ENCODE data around the gene INPP5A. TPM values are rescaled to one million over a fixed set of nuclear protein-coding genes. Genes with fewer than 3 reads are reported as not detected.

The INPP5A gene
- total RNA-seq, 3 donors from 2014 or later: 26.6 to 50.6 (median 38.7) TPM

- no peaks in the 10 kb centered on the region for H3K9me3 ChIP-seq
- H3K27ac ChIP-seq: no peak overlapping the region
- no peak overlapping the region for H3K4me3 ChIP-seq
- TF ChIP-seq POLR2A (IDR thresholded peaks at IDR 0.05) (no peak), CTCF (IDR thresholded peaks at IDR 0.05) (no peak), POLR2AphosphoS5 (IDR thresholded peaks at IDR 0.05) (no peak)
- H3K36me3 ChIP-seq: no peaks in the 10 kb centered on the region
- no peak for DNase-seq (ENCODE audit: low spot score in 2 of 2)
- no peaks in the 10 kb centered on the region for H3K27me3 ChIP-seq
- intact Hi-C loops (cut with DNase I; ENCODE audit: low total_unique reads): no loop called here
- H3K4me1 ChIP-seq: peaks cover 0 to 16% of the 10 kb centered on the region in 2 donors
Observed at GRCh38 chr10:132634947-132635271, 97.3 kb downstream of the INPP5A start.

- H3K4me1 ChIP-seq: peaks cover 0 to 11% of the 10 kb centered on the region in 2 donors
- intact Hi-C loops (cut with DNase I; ENCODE audit: low total_unique reads): no loop called here
- no peaks in the 10 kb centered on the region for H3K9me3 ChIP-seq
- peak in 1 of 2 donors; percentile 28 for DNase-seq (ENCODE audit: low spot score in 2 of 2)
- no peak overlapping the region for H3K4me3 ChIP-seq
- TF ChIP-seq CTCF (IDR thresholded peaks at IDR 0.05): no peak
- TF ChIP-seq POLR2A (IDR thresholded peaks at IDR 0.05): no peak
- TF ChIP-seq POLR2AphosphoS5 (IDR thresholded peaks at IDR 0.05): no peak
- no peak overlapping the region for H3K27ac ChIP-seq
- no peaks in the 10 kb centered on the region for H3K27me3 ChIP-seq
- H3K36me3 ChIP-seq: no peaks in the 10 kb centered on the region
Observed at GRCh38 chr10:132636358-132636757, 98.8 kb downstream of the INPP5A start.

DNA sequence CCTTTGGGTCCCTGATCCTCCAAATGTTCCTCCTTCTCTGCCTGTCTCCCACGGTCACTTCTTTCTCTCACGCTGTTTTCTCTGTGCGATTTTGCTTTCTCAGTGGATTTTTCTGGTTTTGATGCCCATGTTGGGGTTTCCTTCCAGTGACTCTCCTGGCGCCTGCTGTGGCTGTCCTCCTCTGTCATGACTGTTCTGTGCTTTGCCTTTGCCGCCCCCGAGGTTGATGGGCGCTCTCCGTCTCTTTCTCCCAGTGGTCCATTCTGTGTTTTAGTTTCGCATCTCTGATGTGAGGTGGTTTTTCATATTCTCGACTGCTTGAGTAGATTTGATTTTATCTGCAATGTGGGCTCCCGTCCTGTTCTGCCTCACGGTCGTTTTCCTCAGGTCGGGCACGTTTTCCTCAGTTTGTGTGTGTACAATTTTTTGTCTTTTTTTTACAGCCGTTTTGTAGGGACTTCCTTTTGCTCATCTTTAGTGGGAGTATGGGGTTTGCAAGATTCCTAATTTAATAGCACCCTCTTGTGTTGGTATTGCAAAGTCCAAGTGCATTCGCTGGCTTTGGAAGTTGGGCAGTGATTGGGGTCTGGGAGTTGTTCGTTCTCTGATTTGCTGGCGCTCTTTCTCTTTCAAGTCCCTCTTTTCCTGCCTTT lies 100.0 kb downstream of the INPP5A start:
- H3K36me3 ChIP-seq: no peaks in the 10 kb centered on the region
- no peak overlapping the region for H3K4me3 ChIP-seq
- intact Hi-C loops (cut with DNase I; ENCODE audit: low total_unique reads): no loop called here
- H3K9me3 ChIP-seq: no peaks in the 10 kb centered on the region
- H3K4me1 ChIP-seq: no peaks in the 10 kb centered on the region
- TF ChIP-seq CTCF (IDR thresholded peaks at IDR 0.05) (peak; percentile 63 to 76 (median 72)), POLR2A (IDR thresholded peaks at IDR 0.05) (no peak)
- H3K27ac ChIP-seq: no peak overlapping the region
- no peaks in the 10 kb centered on the region for H3K27me3 ChIP-seq
- peak in 1 of 2 donors; percentile 39 for DNase-seq (ENCODE audit: low spot score in 2 of 2)

DNA sequence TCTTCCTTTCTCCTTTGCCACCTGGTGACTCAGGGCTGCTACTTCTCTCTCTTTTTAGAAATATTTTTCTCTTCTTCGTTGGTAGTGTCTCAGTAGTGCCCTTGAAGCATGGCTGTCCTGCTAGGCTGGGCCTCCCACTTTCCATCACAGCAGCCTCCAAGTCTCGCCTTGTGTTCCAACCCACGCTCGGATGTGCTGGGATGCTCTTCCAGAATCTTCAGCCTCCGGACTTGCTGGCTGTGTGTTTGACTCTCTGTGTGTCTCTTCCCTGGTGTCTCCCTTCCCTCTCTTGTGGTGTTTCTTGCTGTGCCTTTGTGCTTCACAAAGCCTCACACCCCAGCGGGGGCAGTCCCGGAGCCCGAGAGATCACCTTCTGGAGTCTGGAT lies 100.5 kb downstream of the INPP5A start:
- Histone ChIP-seq H3K27me3 (no peaks in the 10 kb centered on the region), H3K36me3 (no peaks in the 10 kb centered on the region), H3K4me3 (no peak overlapping the region), H3K9me3 (no peaks in the 10 kb centered on the region), H3K4me1 (no peaks in the 10 kb centered on the region), H3K27ac (no peak overlapping the region)
- no peak for TF ChIP-seq POLR2A (IDR thresholded peaks at IDR 0.05)
- no peak for TF ChIP-seq CTCF (IDR thresholded peaks at IDR 0.05)
- TF ChIP-seq POLR2AphosphoS5 (IDR thresholded peaks at IDR 0.05): no peak
- intact Hi-C loops (cut with DNase I; ENCODE audit: low total_unique reads): no loop called here
- DNase-seq (ENCODE audit: low spot score in 2 of 2): no peak

DNA sequence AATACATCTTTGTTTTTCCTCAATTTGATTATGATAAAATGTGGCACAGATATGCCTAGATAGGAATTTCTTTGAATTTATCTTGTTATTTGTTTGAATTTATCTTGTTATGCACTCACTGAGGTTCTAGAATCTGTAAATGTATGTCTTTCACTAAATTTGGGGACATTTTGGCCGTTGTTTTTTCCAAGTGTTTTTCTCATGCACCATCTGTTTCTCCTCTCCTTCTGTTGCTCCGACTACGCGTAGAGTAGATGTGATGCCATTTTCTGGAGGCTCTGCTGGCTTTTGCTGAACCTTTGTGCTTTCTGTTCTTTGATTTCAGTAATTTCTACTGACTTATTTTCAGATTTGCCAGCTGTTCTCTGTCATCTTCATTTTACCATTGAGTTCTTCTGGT lies 101.9 kb downstream of the INPP5A start:
- H3K27me3 ChIP-seq: no peaks in the 10 kb centered on the region
- H3K4me3 ChIP-seq: no peak overlapping the region
- intact Hi-C loops (cut with DNase I; ENCODE audit: low total_unique reads): loop anchor here (1.0 kb wide), 1 partner anchor 178 kb away; no protein-coding TSS in a partner anchor
- no peaks in the 10 kb centered on the region for H3K36me3 ChIP-seq
- H3K4me1 ChIP-seq: no peaks in the 10 kb centered on the region
- H3K9me3 ChIP-seq: no peaks in the 10 kb centered on the region
- no peak overlapping the region for H3K27ac ChIP-seq
- TF ChIP-seq POLR2AphosphoS5 (IDR thresholded peaks at IDR 0.05): no peak
- DNase-seq (ENCODE audit: low spot score in 2 of 2): no peak
